ENCODE data around the gene MTRF1.

DNA sequence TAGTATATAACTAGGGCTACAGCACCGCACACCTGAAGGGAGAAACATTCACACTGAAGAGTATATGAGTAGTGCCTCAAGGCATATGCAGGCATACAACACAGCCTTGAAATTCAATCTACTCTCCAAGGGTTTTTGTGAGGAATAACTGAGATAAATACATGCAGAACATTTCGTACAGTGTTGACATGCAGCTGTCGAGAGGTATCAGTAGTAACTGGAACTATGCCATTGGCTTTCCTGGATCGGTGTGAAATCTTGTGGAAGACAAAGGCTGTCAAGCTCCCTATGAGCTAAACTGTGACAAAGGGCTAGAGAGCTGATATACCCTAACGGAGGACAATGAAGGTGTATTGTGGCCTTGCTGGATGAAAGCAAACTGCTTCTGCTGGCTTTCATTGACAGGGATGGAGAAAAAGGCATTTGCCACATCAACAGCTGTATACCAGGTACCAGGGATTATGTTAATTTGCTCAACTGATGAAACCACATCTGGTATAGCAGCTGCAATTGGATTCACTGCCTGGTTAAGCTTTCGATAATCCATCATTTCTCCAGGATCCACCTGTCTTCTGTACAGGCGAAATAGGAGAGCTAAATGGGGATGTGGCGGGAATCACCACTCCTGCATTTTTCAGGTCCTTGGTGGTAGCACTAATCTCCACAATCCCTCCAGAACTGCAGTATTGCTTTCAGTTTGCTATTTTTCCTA is 16.3 kb downstream of the MTRF1 start:
- TF ChIP-seq, protein P1, sequence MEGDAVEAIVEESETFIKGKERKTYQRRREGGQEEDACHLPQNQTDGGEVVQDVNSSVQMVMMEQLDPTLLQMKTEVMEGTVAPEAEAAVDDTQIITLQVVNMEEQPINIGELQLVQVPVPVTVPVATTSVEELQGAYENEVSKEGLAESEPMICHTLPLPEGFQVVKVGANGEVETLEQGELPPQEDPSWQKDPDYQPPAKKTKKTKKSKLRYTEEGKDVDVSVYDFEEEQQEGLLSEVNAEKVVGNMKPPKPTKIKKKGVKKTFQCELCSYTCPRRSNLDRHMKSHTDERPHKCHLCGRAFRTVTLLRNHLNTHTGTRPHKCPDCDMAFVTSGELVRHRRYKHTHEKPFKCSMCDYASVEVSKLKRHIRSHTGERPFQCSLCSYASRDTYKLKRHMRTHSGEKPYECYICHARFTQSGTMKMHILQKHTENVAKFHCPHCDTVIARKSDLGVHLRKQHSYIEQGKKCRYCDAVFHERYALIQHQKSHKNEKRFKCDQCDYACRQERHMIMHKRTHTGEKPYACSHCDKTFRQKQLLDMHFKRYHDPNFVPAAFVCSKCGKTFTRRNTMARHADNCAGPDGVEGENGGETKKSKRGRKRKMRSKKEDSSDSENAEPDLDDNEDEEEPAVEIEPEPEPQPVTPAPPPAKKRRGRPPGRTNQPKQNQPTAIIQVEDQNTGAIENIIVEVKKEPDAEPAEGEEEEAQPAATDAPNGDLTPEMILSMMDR (IDR thresholded peaks at IDR 0.05): no peak
- TF ChIP-seq POLR2A (IDR thresholded peaks at IDR 0.05): no peak
